ENCODE measurements around the gene RSPO1.

GRCh38 chr1:37630426-37631028 is 4.2 kb downstream of the RSPO1 start:
- TF ChIP-seq CTCF (IDR thresholded peaks at IDR 0.05; ENCODE audit: poor library complexity, severe bottlenecking) (no peak), SMC3 (conservative IDR thresholded peaks at IDR 0.05; ENCODE audit: poor library complexity) (no peak), POLR2AphosphoS5 (IDR thresholded peaks at IDR 0.05) (no peak), EZH2 (IDR thresholded peaks at IDR 0.05; ENCODE audit: borderline replicate concordance, insufficient read depth, low read length, poor library complexity, severe bottlenecking) (no peak), MXI1 (conservative IDR thresholded peaks at IDR 0.05; ENCODE audit: poor library complexity, severe bottlenecking) (no peak), EP300 (conservative IDR thresholded peaks at IDR 0.05; ENCODE audit: poor library complexity, severe bottlenecking) (no peak), TAF1 (IDR thresholded peaks at IDR 0.05; ENCODE audit: low read depth) (no peak), REST (IDR thresholded peaks at IDR 0.05; ENCODE audit: borderline replicate concordance) (no peak), RAD21 (conservative IDR thresholded peaks at IDR 0.05) (no peak)

All from neural cell (in vitro differentiated cells).